ENCODE measurements around the gene PPP1R1B. TPM values are rescaled to one million over a fixed set of nuclear protein-coding genes. Genes with fewer than 3 reads are reported as not detected.

Gene PPP1R1B
- total RNA-seq, 2 experiments from 2014 or later: not detected

GRCh38 chr17:39674702-39675389 lies 48.1 kb downstream of the PPP1R1B start:
- H3K27ac ChIP-seq (ENCODE audit: low read depth, low read length, poor library complexity, severe bottlenecking): peak overlapping the region; percentile 13
- CTCF ChIA-PET (ENCODE audit: unreplicated experiment): interaction anchor here (1.0 kb wide), 1 partner anchor 118 kb away, joined by 3 read pairs; no protein-coding TSS in a partner anchor
- H3K9me2 ChIP-seq (ENCODE audit: insufficient read depth, low read length): no peaks in the 10 kb centered on the region
- no peak overlapping the region; the same call in 1 of the 2 replicates for H2AFZ ChIP-seq (ENCODE audit: low read length)
- H3K4me1 ChIP-seq (ENCODE audit: insufficient read depth, low read length, poor library complexity, severe bottlenecking): peaks cover 35% of the 10 kb centered on the region
- H3K79me2 ChIP-seq (ENCODE audit: insufficient read depth, low read depth, low read length): no peaks in the 10 kb centered on the region
- peak; percentile 58 for DNase-seq (ENCODE audit: low spot score)
- H4K20me1 ChIP-seq (ENCODE audit: insufficient read depth, low read length): no peaks in the 10 kb centered on the region
- no peaks in the 10 kb centered on the region for H3K9me3 ChIP-seq (ENCODE audit: low read length)
- intact Hi-C loops (cut with micrococcal nuclease; ENCODE audit: unreplicated experiment): no loop called here
- POLR2A ChIA-PET: interaction anchor here (0.5 to 1.1 kb wide), 2 partner anchors 13 to 101 kb away, joined by 3 read pairs; partner anchors contain the start of gene PGAP3
- H3K36me3 ChIP-seq (ENCODE audit: insufficient read depth, low read length): no peaks in the 10 kb centered on the region
- no peak for TF ChIP-seq CTCF (conservative IDR thresholded peaks at IDR 0.05; ENCODE audit: low read length)
- no peak for TF ChIP-seq EZH2phosphoT487 (IDR thresholded peaks at IDR 0.05; ENCODE audit: borderline replicate concordance, low read depth, low read length)
- H3K4me2 ChIP-seq (ENCODE audit: low read length): no peak overlapping the region
- no peak overlapping the region for H3K4me3 ChIP-seq (ENCODE audit: low read depth, low read length, poor library complexity, severe bottlenecking)
- BruUV-seq (replicated peaks): no TSS peak

- Histone ChIP-seq H3K36me3 (ENCODE audit: insufficient read depth, low read length) (no peaks in the 10 kb centered on the region), H3K9me3 (ENCODE audit: low read length) (no peaks in the 10 kb centered on the region), H3K4me1 (ENCODE audit: insufficient read depth, low read length, poor library complexity, severe bottlenecking) (peaks cover 41% of the 10 kb centered on the region), H3K4me2 (ENCODE audit: low read length) (no peak overlapping the region), H3K9me2 (ENCODE audit: insufficient read depth, low read length) (no peaks in the 10 kb centered on the region), H3K79me2 (ENCODE audit: insufficient read depth, low read depth, low read length) (no peaks in the 10 kb centered on the region), H4K20me1 (ENCODE audit: insufficient read depth, low read length) (no peaks in the 10 kb centered on the region), H3K4me3 (ENCODE audit: low read depth, low read length, poor library complexity, severe bottlenecking) (no peak overlapping the region), H3K27ac (ENCODE audit: low read depth, low read length, poor library complexity, severe bottlenecking) (peak overlapping the region; percentile 19), H2AFZ (ENCODE audit: low read length) (no peak overlapping the region)
- DNase-seq (ENCODE audit: low spot score): no peak
- no TSS peak for BruUV-seq (replicated peaks)
- intact Hi-C loops (cut with micrococcal nuclease; ENCODE audit: unreplicated experiment): no loop called here
- ChIA-PET CTCF (ENCODE audit: unreplicated experiment) (interaction anchor here (1.0 to 1.2 kb wide), 2 partner anchors 22 to 117 kb away, joined by 3 read pairs; no protein-coding TSS in a partner anchor), POLR2A (interaction anchor here (1.1 kb wide), 1 partner anchor 12 kb away, joined by 3 read pairs; the partner anchor contains the start of gene PGAP3)
- no peak for TF ChIP-seq EZH2phosphoT487 (IDR thresholded peaks at IDR 0.05; ENCODE audit: borderline replicate concordance, low read depth, low read length)
- no peak for TF ChIP-seq CTCF (conservative IDR thresholded peaks at IDR 0.05; ENCODE audit: low read length)
Measured at GRCh38 chr17:39675390-39676082, 48.8 kb downstream of the PPP1R1B start.

All from OCI-LY7 (cell line).